ENCODE data around the gene SFSWAP. TPM values are rescaled to one million over a fixed set of nuclear protein-coding genes. Genes with fewer than 3 reads are reported as not detected.

SFSWAP gene
- total and polyA plus RNA-seq, 4 donors, result 6.1 to 21.6 (median 10.1) TPM

DNA sequence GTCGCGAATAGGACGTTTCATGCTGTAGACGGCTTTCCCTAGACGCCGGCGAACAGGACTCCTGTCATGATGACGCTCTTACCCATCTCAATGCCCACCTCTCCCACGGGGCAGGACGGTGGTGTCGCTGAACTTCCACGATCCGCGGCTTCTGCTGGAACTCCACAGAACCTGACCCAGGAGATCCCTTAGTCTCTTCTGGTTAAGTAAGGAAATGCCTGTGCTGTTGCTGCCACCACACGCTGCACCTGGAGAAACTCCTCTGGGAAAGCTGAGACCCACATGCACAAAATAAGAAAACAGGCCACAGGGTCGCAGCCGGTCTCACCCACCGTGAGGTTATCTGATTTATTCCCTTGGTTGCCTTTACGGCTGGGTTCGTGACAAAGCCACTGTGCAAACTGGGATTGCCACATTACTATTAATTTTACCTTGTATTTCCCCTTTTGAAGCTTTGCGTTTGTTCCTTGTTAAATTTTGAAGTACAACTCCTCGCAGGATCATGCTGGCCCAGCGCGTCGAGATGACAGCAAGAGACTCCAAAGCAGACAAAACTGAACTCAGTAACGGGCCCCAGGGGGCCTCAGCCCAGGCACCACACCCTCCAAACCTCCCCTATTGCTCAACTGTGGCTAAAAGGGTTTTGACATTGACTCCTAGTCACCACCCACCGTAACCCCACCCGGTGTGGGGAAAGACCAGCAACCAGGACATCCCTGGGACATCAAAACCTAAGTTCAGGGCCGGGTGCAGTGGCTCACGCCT, 108.1 kb downstream of the SFSWAP start:
- Histone ChIP-seq H3K4me3 (ENCODE audit: low read depth in 1 of 3, low read length in 3 of 3) (no peak overlapping the region), H3K27ac (ENCODE audit: low read depth in 1 of 2, low read length in 2 of 2) (no peak overlapping the region), H3K4me1 (ENCODE audit: control insufficient read depth in 4 of 4, insufficient read depth in 4 of 4, low read length in 3 of 4) (no peaks in the 10 kb centered on the region), H3K36me3 (ENCODE audit: control insufficient read depth in 4 of 4, insufficient read depth in 3 of 4, low read depth in 1 of 4, low read length in 3 of 4) (no peaks in the 10 kb centered on the region), H3K9me3 (ENCODE audit: control insufficient read depth in 4 of 4, low read length in 3 of 4) (no peaks in the 10 kb centered on the region), H3K27me3 (ENCODE audit: control insufficient read depth in 4 of 4, insufficient read depth in 4 of 4, low read length in 3 of 4) (no peaks in the 10 kb centered on the region), H3K9ac (ENCODE audit: low read depth in 1 of 2, low read length in 2 of 2) (no peak overlapping the region)
- WGBS, result 80% methylated on average over 30 of the region's 30 CpGs
- DNase-seq (ENCODE audit: low spot score), result no peak
- TF ChIP-seq HNF4A (conservative IDR thresholded peaks at IDR 0.05) (no peak), REST (IDR thresholded peaks at IDR 0.05) (no peak), HNF4G (IDR thresholded peaks at IDR 0.05) (no peak), FOXA1 (IDR thresholded peaks at IDR 0.05) (no peak), CTCF (IDR thresholded peaks at IDR 0.05; ENCODE audit: low read depth, low read length, missing input control) (no peak), YY1 (IDR thresholded peaks at IDR 0.05) (no peak), EGR1 (IDR thresholded peaks at IDR 0.05; ENCODE audit: low read depth in 2 of 2) (no peak), RXRA (IDR thresholded peaks at IDR 0.05) (no peak), ZBTB33 (IDR thresholded peaks at IDR 0.05) (no peak), ATF3 (IDR thresholded peaks at IDR 0.05) (no peak), RAD21 (IDR thresholded peaks at IDR 0.05) (no peak), JUND (IDR thresholded peaks at IDR 0.05) (no peak), FOXA2 (IDR thresholded peaks at IDR 0.05) (no peak), GABPA (IDR thresholded peaks at IDR 0.05 in 1 of 2, conservative IDR thresholded peaks at IDR 0.05 in 1 of 2) (no peak), SP1 (IDR thresholded peaks at IDR 0.05) (no peak), TAF1 (conservative IDR thresholded peaks at IDR 0.05) (no peak), NR2F2 (IDR thresholded peaks at IDR 0.05) (no peak)
- TF ChIP-seq, protein P1, sequence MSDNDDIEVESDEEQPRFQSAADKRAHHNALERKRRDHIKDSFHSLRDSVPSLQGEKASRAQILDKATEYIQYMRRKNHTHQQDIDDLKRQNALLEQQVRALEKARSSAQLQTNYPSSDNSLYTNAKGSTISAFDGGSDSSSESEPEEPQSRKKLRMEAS (IDR thresholded peaks at IDR 0.05), result no peak
